Mesothelial cell of epicardium (in vitro differentiated cells): Measurements from ENCODE around the gene OR1S1. TPM values are rescaled to one million over a fixed set of nuclear protein-coding genes. Genes with fewer than 3 reads are reported as not detected.

Experiments used
- DNase-seq, 2 experiments: peaks; one replicate each; pipeline ENCODE4 v3.0.0; 2021; ENCODE audit warnings: low spot score in 2 of 2; ENCODE audit not compliant: unreplicated experiment in 2 of 2
- H3K27ac Mint-ChIP-seq: 2 replicates; pipeline ENCODE4 v1.8.0; 2021; ENCODE audit warnings: mixed read lengths
- H3K27me3 Mint-ChIP-seq: 2 replicates; pipeline ENCODE4 v1.8.0; 2021; ENCODE audit warnings: low read depth, mixed read lengths
- H3K36me3 Mint-ChIP-seq: 2 replicates; pipeline ENCODE4 v1.8.0; 2021; ENCODE audit warnings: mixed read lengths
- H3K4me1 Mint-ChIP-seq: 2 replicates; pipeline ENCODE4 v1.8.0; 2021; ENCODE audit warnings: mixed read lengths
- H3K4me3 Mint-ChIP-seq: 2 replicates; pipeline ENCODE4 v1.8.0; 2021; ENCODE audit warnings: mild to moderate bottlenecking, moderate library complexity, mixed read lengths
- H3K9me3 Mint-ChIP-seq: 2 replicates; pipeline ENCODE4 v1.8.0; 2021; ENCODE audit warnings: mixed read lengths
- CTCF ChIP-seq: fragments of 200-600 bp; sonication (generic); IDR thresholded peaks from one replicate; pipeline ENCODE4 v1.5.0; 2021; ENCODE audit warnings: antibody characterized with exemption; ENCODE audit not compliant: unreplicated experiment
- total RNA-seq: library from RNA; stranded (reverse); gene quantifications from 3 replicates; pipeline ENCODE4 v1.2.1, GENCODE V29; 2021

The OR1S1 gene
- total RNA-seq, 1 donor from 2014 or later: not detected

GRCh38 chr11:58179648-58180047 is 32.9 kb upstream of the OR1S1 start:
- H3K4me3 Mint-ChIP-seq: no peak overlapping the region
- no peak for TF ChIP-seq CTCF
- no peak for DNase-seq
- H3K36me3 Mint-ChIP-seq: no peaks in the 10 kb centered on the region
- no peaks in the 10 kb centered on the region for H3K4me1 Mint-ChIP-seq
- H3K27me3 Mint-ChIP-seq: no peaks in the 10 kb centered on the region
- H3K27ac Mint-ChIP-seq: no peak overlapping the region
- H3K9me3 Mint-ChIP-seq: no peaks in the 10 kb centered on the region

- Mint-ChIP-seq H3K27me3 (no peaks in the 10 kb centered on the region), H3K9me3 (no peaks in the 10 kb centered on the region), H3K36me3 (no peaks in the 10 kb centered on the region), H3K27ac (no peak overlapping the region), H3K4me1 (no peaks in the 10 kb centered on the region), H3K4me3 (no peak overlapping the region)
- no peak for TF ChIP-seq CTCF
- DNase-seq: no peak
Observed at GRCh38 chr11:58186938-58187337, 25.6 kb upstream of the OR1S1 start.

- no peak for DNase-seq
- Mint-ChIP-seq H3K4me3 (no peak within 1 kb of the TSS), H3K4me1 (no peaks in the 10 kb centered on the region), H3K27me3 (no peaks in the 10 kb centered on the region), H3K27ac (no peak within 1 kb of the TSS), H3K36me3 (no peaks in the 10 kb centered on the region), H3K9me3 (no peaks in the 10 kb centered on the region)
- TF ChIP-seq CTCF: no peak
Observed at GRCh38 chr11:58188770-58189169, 23.8 kb upstream of the OR1S1 start, which contains the start of gene OR9Q2. TSS of gene OR9Q2 (plus strand) at chr11:58189070. CDS start at chr11:58190491, 1,421 bp downstream.

GRCh38 chr11:58192229-58192628 is 20.3 kb upstream of the OR1S1 start:
- Mint-ChIP-seq H3K36me3 (no peaks in the 10 kb centered on the region), H3K4me3 (no peak overlapping the region), H3K27me3 (no peaks in the 10 kb centered on the region), H3K4me1 (no peaks in the 10 kb centered on the region), H3K27ac (no peak overlapping the region), H3K9me3 (peaks cover 16% of the 10 kb centered on the region)
- TF ChIP-seq CTCF: no peak
- DNase-seq: no peak

- no peak overlapping the region for H3K4me3 Mint-ChIP-seq
- H3K27me3 Mint-ChIP-seq: no peaks in the 10 kb centered on the region
- no peak overlapping the region for H3K27ac Mint-ChIP-seq
- no peak for TF ChIP-seq CTCF
- no peak for DNase-seq
- no peaks in the 10 kb centered on the region for H3K4me1 Mint-ChIP-seq
- no peaks in the 10 kb centered on the region for H3K36me3 Mint-ChIP-seq
- H3K9me3 Mint-ChIP-seq: peaks cover 26% of the 10 kb centered on the region
Observed at GRCh38 chr11:58193391-58193790, 19.1 kb upstream of the OR1S1 start.

GRCh38 chr11:58195939-58196338 is 16.6 kb upstream of the OR1S1 start:
- Mint-ChIP-seq H3K9me3 (peaks cover 45% of the 10 kb centered on the region), H3K27ac (no peak overlapping the region), H3K27me3 (no peaks in the 10 kb centered on the region), H3K4me1 (no peaks in the 10 kb centered on the region), H3K36me3 (no peaks in the 10 kb centered on the region), H3K4me3 (no peak overlapping the region)
- TF ChIP-seq CTCF: no peak
- DNase-seq: no peak
